ENCODE measurements around the gene ADGRA1. TPM values are rescaled to one million over a fixed set of nuclear protein-coding genes. Genes with fewer than 3 reads are reported as not detected.

Gene ADGRA1
- total RNA-seq, 4 donors from 2014 or later = 0.07 to 1.0 TPM; not detected in 2

GRCh38 chr10:133070405-133070804 lies 17.3 kb upstream of the ADGRA1 start:
- DNase-seq = no peak
- H3K27me3 ChIP-seq = no peaks in the 10 kb centered on the region
- TF ChIP-seq POLR2A (IDR thresholded peaks at IDR 0.05) (no peak), CTCF (IDR thresholded peaks at IDR 0.05) (no peak)

GRCh38 chr10:133070810-133071209 lies 16.9 kb upstream of the ADGRA1 start:
- H3K27ac ChIP-seq = no peak overlapping the region
- no peaks in the 10 kb centered on the region for H3K27me3 ChIP-seq
- no peak for DNase-seq
- no peaks in the 10 kb centered on the region for H3K4me1 ChIP-seq
- H3K36me3 ChIP-seq = no peaks in the 10 kb centered on the region
- no peaks in the 10 kb centered on the region for H3K9me3 ChIP-seq
- H3K4me3 ChIP-seq = no peak overlapping the region
- TF ChIP-seq CTCF (IDR thresholded peaks at IDR 0.05) (no peak), POLR2A (IDR thresholded peaks at IDR 0.05) (no peak)
- intact Hi-C loops (cut with DNase I; ENCODE audit: low total_unique reads) = no loop called here

More at GRCh38 chr10:133070405-133070804, 17.3 kb upstream of the ADGRA1 start:
- Histone ChIP-seq H3K36me3 (no peaks in the 10 kb centered on the region), H3K4me1 (no peaks in the 10 kb centered on the region), H3K27ac (no peak overlapping the region), H3K4me3 (no peak overlapping the region), H3K9me3 (no peaks in the 10 kb centered on the region)
- intact Hi-C loops (cut with DNase I; ENCODE audit: low total_unique reads) = no loop called here

- H3K9me3 ChIP-seq = no peaks in the 10 kb centered on the region
- no peak for DNase-seq
- H3K4me1 ChIP-seq = no peaks in the 10 kb centered on the region
- intact Hi-C loops (cut with DNase I; ENCODE audit: low total_unique reads) = no loop called here
- H3K36me3 ChIP-seq = no peaks in the 10 kb centered on the region
- no peak overlapping the region for H3K4me3 ChIP-seq
- H3K27ac ChIP-seq = no peak overlapping the region
- H3K27me3 ChIP-seq = no peaks in the 10 kb centered on the region
- no peak for TF ChIP-seq CTCF (IDR thresholded peaks at IDR 0.05)
- TF ChIP-seq POLR2A (IDR thresholded peaks at IDR 0.05) = no peak
Observed at GRCh38 chr10:133071733-133072132, 16.0 kb upstream of the ADGRA1 start.

GRCh38 chr10:133072196-133072595 lies 15.5 kb upstream of the ADGRA1 start:
- no peaks in the 10 kb centered on the region for H3K27me3 ChIP-seq
- TF ChIP-seq CTCF (IDR thresholded peaks at IDR 0.05) = no peak
- TF ChIP-seq POLR2A (IDR thresholded peaks at IDR 0.05) = no peak
- DNase-seq = no peak
- H3K27ac ChIP-seq = no peak overlapping the region
- H3K4me1 ChIP-seq = no peaks in the 10 kb centered on the region
- intact Hi-C loops (cut with DNase I; ENCODE audit: low total_unique reads) = no loop called here
- H3K4me3 ChIP-seq = no peak overlapping the region
- H3K36me3 ChIP-seq = no peaks in the 10 kb centered on the region
- no peaks in the 10 kb centered on the region for H3K9me3 ChIP-seq

GRCh38 chr10:133072720-133073390 lies 14.9 kb upstream of the ADGRA1 start:
- H3K27me3 ChIP-seq = no peaks in the 10 kb centered on the region

More at GRCh38 chr10:133072720-133073390, 14.9 kb upstream of the ADGRA1 start:
- Histone ChIP-seq H3K36me3 (no peaks in the 10 kb centered on the region), H3K4me1 (no peaks in the 10 kb centered on the region), H3K4me3 (no peak overlapping the region), H3K9me3 (no peaks in the 10 kb centered on the region), H3K27ac (no peak overlapping the region)
- no peak for TF ChIP-seq POLR2A (IDR thresholded peaks at IDR 0.05)
- TF ChIP-seq CTCF (IDR thresholded peaks at IDR 0.05) = no peak
- no peak for DNase-seq
- intact Hi-C loops (cut with DNase I; ENCODE audit: low total_unique reads) = no loop called here
